Caco-2 (cell line): ENCODE data around the gene PARP12. TPM values are rescaled to one million over a fixed set of nuclear protein-coding genes. Genes with fewer than 3 reads are reported as not detected.

Source experiments
- BruUV-seq: library from RNA; stranded (reverse); fragments of 400-500 nt; replicated peaks from 2 replicates; lab custom pipeline; 2021; lab: Mats Ljungman, UMichigan
- CTCF ChIA-PET: fragments of 300-600 bp; sonication (Branson Sonifier 250); formaldehyde crosslinking; loops from one replicate; lab custom pipeline; 2022; ENCODE audit warnings: antibody characterized with exemption; lab: Charles Lee
- POLR2A ChIA-PET: fragments of 300-600 bp; sonication (Branson Sonifier 250); formaldehyde crosslinking; loops from one replicate; lab custom pipeline; 2022; ENCODE audit warnings: antibody characterized with exemption; lab: Charles Lee
- DNase-seq, 2 experiments: peaks; one replicate each; pipeline versions ENCODE4 v3.0.0 to v3.0.0-alpha.2; 2020 to 2022
- H3K27me3 ChIP-seq: replicated peaks from 2 replicates; pipeline ENCODE4 v1.6.0; 2011; ENCODE audit warnings: low read length; ENCODE audit not compliant: control insufficient read depth, insufficient read depth
- H3K36me3 ChIP-seq: 2 replicates; pipeline ENCODE4 v1.5.1; 2011; ENCODE audit warnings: low read length; ENCODE audit not compliant: control insufficient read depth, insufficient read depth
- H3K4me1 ChIP-seq: fragments of 250-450 bp; sonication (Bioruptor Pico); 2 replicates; pipeline ENCODE4 v1.5.1; 2020; ENCODE audit warnings: mild to moderate bottlenecking
- H3K4me3 ChIP-seq: 2 replicates; pipeline ENCODE4 v1.5.1; 2011; ENCODE audit warnings: low read depth, mild to moderate bottlenecking, control low read depth, low read length
- H3K9me3 ChIP-seq: fragments of 250-450 bp; sonication (Bioruptor Pico); 2 replicates; pipeline ENCODE4 v1.5.1; 2020; ENCODE audit warnings: mild to moderate bottlenecking, moderate library complexity
- H3K27ac Mint-ChIP-seq: one replicate; pipeline ENCODE4 v1.8.0; 2022; ENCODE audit warnings: mixed read lengths; ENCODE audit not compliant: unreplicated experiment
- H3K27me3 Mint-ChIP-seq: one replicate; pipeline ENCODE4 v1.8.0; 2022; ENCODE audit warnings: mixed read lengths; ENCODE audit not compliant: insufficient read depth, unreplicated experiment
- H3K36me3 Mint-ChIP-seq: one replicate; pipeline ENCODE4 v1.8.0; 2022; ENCODE audit warnings: mild to moderate bottlenecking, mixed read lengths; ENCODE audit not compliant: insufficient read depth, unreplicated experiment
- H3K4me1 Mint-ChIP-seq: one replicate; pipeline ENCODE4 v1.8.0; 2022; ENCODE audit warnings: low read depth, mixed read lengths; ENCODE audit not compliant: unreplicated experiment
- H3K4me3 Mint-ChIP-seq: one replicate; pipeline ENCODE4 v1.8.0; 2022; ENCODE audit warnings: mild to moderate bottlenecking, moderate library complexity, mixed read lengths; ENCODE audit not compliant: unreplicated experiment
- H3K9me3 Mint-ChIP-seq: one replicate; pipeline ENCODE4 v1.8.0; 2022; ENCODE audit warnings: mixed read lengths; ENCODE audit not compliant: unreplicated experiment
- CTCF ChIP-seq, 2 experiments: fragments of 200-600 bp in 1 of 2; IDR thresholded peaks; 1 replicate in 1 of 2; 2 replicates in 1 of 2; pipeline versions ENCODE4 v1.5.1 to v1.8.0; 2011 to 2022; ENCODE audit warnings: antibody characterized with exemption in 1 of 2, control low read depth in 1 of 2, inconsistent platforms in 1 of 2, low read depth in 1 of 2, low read length in 1 of 2, mild to moderate bottlenecking in 1 of 2, moderate library complexity in 1 of 2; ENCODE audit not compliant: insufficient read depth in 1 of 2, severe bottlenecking in 1 of 2, unreplicated experiment in 1 of 2
- intact Hi-C: fragments of 100-400 bp; cut with micrococcal nuclease; formaldehyde crosslinking; loops from one replicate; pipeline ENCODE4 v1.10.0; 2022; ENCODE audit not compliant: unreplicated experiment
- total RNA-seq: library from RNA; stranded (reverse); gene quantifications from 2 replicates; pipeline ENCODE4 v1.2.3, GENCODE V29; 2022

PARP12 gene
- total RNA-seq, 1 experiment from 2014 or later: 20.2 TPM

GRCh38 chr7:140049339-140050024 lies 13.3 kb downstream of the PARP12 start:
- Mint-ChIP-seq H3K36me3 (peaks cover 6% of the 10 kb centered on the region), H3K4me3 (no peak overlapping the region), H3K27ac (no peak overlapping the region), H3K9me3 (no peaks in the 10 kb centered on the region), H3K4me1 (peaks cover 21% of the 10 kb centered on the region), H3K27me3 (no peaks in the 10 kb centered on the region)
- Histone ChIP-seq H3K36me3 (no peaks in the 10 kb centered on the region), H3K4me1 (peaks cover 24% of the 10 kb centered on the region), H3K9me3 (no peaks in the 10 kb centered on the region), H3K4me3 (no peak overlapping the region), H3K27me3 (no peaks in the 10 kb centered on the region)
- intact Hi-C loops: loop anchor here (1.0 kb wide), 1 partner anchor 13 kb away; the partner anchor contains the start of gene PARP12
- DNase-seq: peak; percentile 68 to 70
- POLR2A ChIA-PET: interaction anchor here (0.5 kb wide), 1 partner anchor 369 kb away, joined by 5 read pairs; no protein-coding TSS in a partner anchor
- BruUV-seq: no TSS peak
- CTCF ChIA-PET: no interaction called here
- no peak for TF ChIP-seq CTCF (IDR thresholded peaks at IDR 0.05; ENCODE audit: insufficient read depth in 1 of 2, low read depth in 1 of 2, low read length in 1 of 2, severe bottlenecking in 1 of 2, unreplicated experiment in 1 of 2)

DNA sequence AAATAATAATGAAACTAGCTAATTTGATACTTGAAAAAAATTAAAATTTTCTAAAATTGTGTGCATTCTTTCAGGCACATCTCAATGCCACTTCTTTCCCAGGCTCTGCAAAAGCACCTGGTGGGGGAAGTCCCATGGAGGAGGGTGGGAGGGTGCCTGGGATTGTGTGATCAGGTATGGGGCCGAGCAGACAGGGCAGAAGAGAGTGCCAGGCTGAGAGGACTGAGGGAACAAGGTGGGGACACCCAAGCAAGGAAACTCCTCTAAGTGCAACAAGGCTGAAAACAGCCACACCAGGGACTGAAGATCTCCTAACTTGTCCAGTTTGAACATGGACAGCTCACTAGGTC lies 13.8 kb downstream of the PARP12 start:
- H3K9me3 ChIP-seq: no peaks in the 10 kb centered on the region
- no peak for TF ChIP-seq CTCF (IDR thresholded peaks at IDR 0.05; ENCODE audit: insufficient read depth in 1 of 2, low read depth in 1 of 2, low read length in 1 of 2, severe bottlenecking in 1 of 2, unreplicated experiment in 1 of 2)
- CTCF ChIA-PET: interaction anchor here (0.6 kb wide), 1 partner anchor 1568 kb away, joined by 5 read pairs; no protein-coding TSS in a partner anchor
- Mint-ChIP-seq H3K27me3 (no peaks in the 10 kb centered on the region), H3K36me3 (peaks cover 6% of the 10 kb centered on the region), H3K27ac (no peak overlapping the region), H3K9me3 (no peaks in the 10 kb centered on the region), H3K4me3 (no peak overlapping the region), H3K4me1 (peaks cover 21% of the 10 kb centered on the region)
- no TSS peak for BruUV-seq
- H3K27me3 ChIP-seq: no peaks in the 10 kb centered on the region
- H3K36me3 ChIP-seq: no peaks in the 10 kb centered on the region
- no peak overlapping the region for H3K4me3 ChIP-seq
- no peak for DNase-seq
- intact Hi-C loops: loop anchor here (1.0 kb wide), 1 partner anchor 13 kb away; the partner anchor contains the start of gene PARP12
- POLR2A ChIA-PET: no interaction called here
- H3K4me1 ChIP-seq: peaks cover 24% of the 10 kb centered on the region

- no peak overlapping the region for H3K4me3 ChIP-seq
- H3K27me3 ChIP-seq: no peaks in the 10 kb centered on the region
- no peak for TF ChIP-seq CTCF (IDR thresholded peaks at IDR 0.05; ENCODE audit: insufficient read depth in 1 of 2, low read depth in 1 of 2, low read length in 1 of 2, severe bottlenecking in 1 of 2, unreplicated experiment in 1 of 2)
- no peak for DNase-seq
- H3K4me1 ChIP-seq: peaks cover 24% of the 10 kb centered on the region
- no TSS peak for BruUV-seq
- Mint-ChIP-seq H3K9me3 (no peaks in the 10 kb centered on the region), H3K4me3 (no peak overlapping the region), H3K4me1 (peaks cover 21% of the 10 kb centered on the region), H3K27me3 (no peaks in the 10 kb centered on the region), H3K36me3 (peaks cover 6% of the 10 kb centered on the region), H3K27ac (peak overlapping the region; percentile 20)
- intact Hi-C loops: no loop called here
- no peaks in the 10 kb centered on the region for H3K9me3 ChIP-seq
- ChIA-PET CTCF (interaction anchor here (0.6 kb wide), 1 partner anchor 1569 kb away, joined by 5 read pairs; no protein-coding TSS in a partner anchor), POLR2A (no interaction called here)
- H3K36me3 ChIP-seq: no peaks in the 10 kb centered on the region
These were observed 14.6 kb downstream of the PARP12 start for GRCh38 chr7:140048138-140048537.
